Upper lobe of left lung (tissue), 4 donors: ENCODE results near the gene DESI2.

Experiments
- EP300 ChIP-seq, 4 donors: sonication (generic); formaldehyde crosslinking; IDR thresholded peaks; one replicate each; pipeline ENCODE4 v1.5.1; 2017; ENCODE audit warnings: antibody characterized with exemption in 4 of 4, control low read depth in 2 of 4
- POLR2A ChIP-seq, 4 donors: fragments of 450-650 bp; IDR thresholded peaks; one replicate each; pipeline ENCODE4 v1.5.1; 2016 to 2017; ENCODE audit warnings: antibody characterized with exemption in 4 of 4, mild to moderate bottlenecking in 2 of 4
- POLR2AphosphoS5 ChIP-seq, 2 donors: sonication (generic); formaldehyde crosslinking; IDR thresholded peaks; one replicate each; pipeline ENCODE4 v1.5.1; 2017; ENCODE audit warnings: antibody characterized with exemption in 2 of 2
- TF ChIP-seq, protein P1 (sequence below), 6 experiments: fragments of 450-650 bp in 4 of 6; fragments of 200-600 bp in 2 of 6; sonication (generic) in 2 of 6; IDR thresholded peaks; one replicate each; pipeline ENCODE4 v1.5.1; 2016 to 2019; ENCODE audit warnings: antibody characterized with exemption in 6 of 6

DNA sequence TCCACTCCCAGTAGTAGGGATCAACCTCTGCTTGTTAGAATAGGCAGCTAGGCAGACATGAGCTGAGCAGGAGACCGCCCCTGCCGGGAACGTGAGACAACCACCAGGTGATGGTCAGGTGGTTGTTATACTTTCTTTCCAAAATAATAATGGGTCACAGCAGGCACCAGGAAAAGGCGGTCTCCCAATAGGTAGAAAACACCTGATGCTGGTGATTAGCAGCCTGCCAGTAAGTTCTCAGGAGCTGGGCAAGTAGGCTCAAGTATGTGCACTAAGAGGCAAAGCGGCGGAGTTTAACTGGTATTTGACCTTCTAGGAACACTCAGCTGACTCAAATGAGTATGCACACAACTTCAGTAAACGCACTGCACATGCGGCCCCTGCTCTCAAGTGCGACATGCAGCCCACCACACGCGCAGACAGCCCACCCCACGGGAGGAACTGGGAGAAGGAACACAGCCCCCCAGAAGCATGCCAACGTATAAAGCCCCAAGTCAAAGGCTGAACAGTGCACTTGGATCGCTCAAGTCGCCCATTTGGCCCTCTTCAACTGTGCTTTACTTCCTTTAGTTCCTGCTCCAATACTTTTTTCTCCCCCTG lies 80.0 kb downstream of the DESI2 start:
- TF ChIP-seq, protein P1, sequence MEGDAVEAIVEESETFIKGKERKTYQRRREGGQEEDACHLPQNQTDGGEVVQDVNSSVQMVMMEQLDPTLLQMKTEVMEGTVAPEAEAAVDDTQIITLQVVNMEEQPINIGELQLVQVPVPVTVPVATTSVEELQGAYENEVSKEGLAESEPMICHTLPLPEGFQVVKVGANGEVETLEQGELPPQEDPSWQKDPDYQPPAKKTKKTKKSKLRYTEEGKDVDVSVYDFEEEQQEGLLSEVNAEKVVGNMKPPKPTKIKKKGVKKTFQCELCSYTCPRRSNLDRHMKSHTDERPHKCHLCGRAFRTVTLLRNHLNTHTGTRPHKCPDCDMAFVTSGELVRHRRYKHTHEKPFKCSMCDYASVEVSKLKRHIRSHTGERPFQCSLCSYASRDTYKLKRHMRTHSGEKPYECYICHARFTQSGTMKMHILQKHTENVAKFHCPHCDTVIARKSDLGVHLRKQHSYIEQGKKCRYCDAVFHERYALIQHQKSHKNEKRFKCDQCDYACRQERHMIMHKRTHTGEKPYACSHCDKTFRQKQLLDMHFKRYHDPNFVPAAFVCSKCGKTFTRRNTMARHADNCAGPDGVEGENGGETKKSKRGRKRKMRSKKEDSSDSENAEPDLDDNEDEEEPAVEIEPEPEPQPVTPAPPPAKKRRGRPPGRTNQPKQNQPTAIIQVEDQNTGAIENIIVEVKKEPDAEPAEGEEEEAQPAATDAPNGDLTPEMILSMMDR (IDR thresholded peaks at IDR 0.05): no peak
- TF ChIP-seq POLR2AphosphoS5 (IDR thresholded peaks at IDR 0.05) (peak; percentile 39 to 50), POLR2A (IDR thresholded peaks at IDR 0.05) (peak in 1 of 4 donors; percentile 42), EP300 (IDR thresholded peaks at IDR 0.05) (peak in 3 of 4 donors; percentile 27 to 95 (median 48))
